Spleen (tissue), 11 donors: ENCODE results near the gene DNAJB8. TPM values are rescaled to one million over a fixed set of nuclear protein-coding genes. Genes with fewer than 3 reads are reported as not detected.

Source experiments
- DNase-seq: peaks from one replicate; pipeline ENCODE4 v3.0.0-alpha.2; 2020
- H3K27ac ChIP-seq, 8 donors: fragments of 200-600 bp; sonication (generic) in 7 of 8; 1 replicate in 4 of 8; 2 replicates in 4 of 8; pipeline versions ENCODE4 v1.5.0 to v1.8.0; 2016 to 2021; ENCODE audit warnings: inconsistent platforms in 4 of 8, mild to moderate bottlenecking in 4 of 8, moderate library complexity in 1 of 8
- H3K27me3 ChIP-seq, 7 donors: fragments of 200-600 bp; sonication (generic) in 6 of 7; replicated peaks in 1 of 7; 1 replicate in 4 of 7; 2 replicates in 3 of 7; pipeline versions ENCODE4 v1.5.0 to v1.8.0; 2016 to 2021; ENCODE audit warnings: inconsistent platforms in 3 of 7, mild to moderate bottlenecking in 1 of 7
- H3K36me3 ChIP-seq, 6 donors: fragments of 200-600 bp; sonication (generic) in 5 of 6; 1 replicate in 4 of 6; 2 replicates in 2 of 6; pipeline versions ENCODE4 v1.5.0 to v1.8.0; 2016 to 2021; ENCODE audit warnings: inconsistent platforms in 2 of 6
- H3K4me1 ChIP-seq, 6 donors: fragments of 200-600 bp; sonication (generic) in 5 of 6; 1 replicate in 3 of 6; 2 replicates in 3 of 6; pipeline versions ENCODE4 v1.5.0 to v1.8.0; 2016 to 2021; ENCODE audit warnings: inconsistent platforms in 3 of 6
- H3K4me3 ChIP-seq, 8 donors: fragments of 200-600 bp; sonication (generic) in 7 of 8; 1 replicate in 4 of 8; 2 replicates in 4 of 8; pipeline versions ENCODE4 v1.5.0 to v1.8.0; 2016 to 2021; ENCODE audit warnings: inconsistent platforms in 4 of 8, mild to moderate bottlenecking in 4 of 8, moderate library complexity in 2 of 8
- H3K9me3 ChIP-seq, 8 donors: fragments of 200-600 bp; sonication (generic) in 7 of 8; 1 replicate in 4 of 8; 2 replicates in 4 of 8; pipeline versions ENCODE4 v1.5.0 to v1.8.0; 2016 to 2021; ENCODE audit warnings: inconsistent platforms in 4 of 8
- CTCF ChIP-seq, 11 experiments: fragments of 200-600 bp in 7 of 11; fragments of 450-650 bp in 4 of 11; sonication (generic) in 4 of 11; IDR thresholded peaks in 8 of 11; conservative IDR thresholded peaks in 3 of 11; 1 replicate in 7 of 11; 2 replicates in 4 of 11; pipeline versions ENCODE4 v1.4.0 to v1.8.0; 2016 to 2021; ENCODE audit warnings: antibody characterized with exemption in 11 of 11, inconsistent platforms in 4 of 11, mild to moderate bottlenecking in 1 of 11
- POLR2A ChIP-seq, 3 donors: fragments of 450-650 bp; IDR thresholded peaks; one replicate each; pipeline ENCODE4 v1.5.1; 2017; ENCODE audit warnings: antibody characterized with exemption in 3 of 3, mild to moderate bottlenecking in 1 of 3
- POLR2AphosphoS5 ChIP-seq, 3 donors: sonication (generic); formaldehyde crosslinking; IDR thresholded peaks; one replicate each; pipeline ENCODE4 v1.5.1; 2017; ENCODE audit warnings: antibody characterized with exemption in 3 of 3
- WGBS, 5 donors: extraction: QIAGEN DNeasy Blood & Tissue Kit in 3 of 5; methylation state at CpG; one replicate each; pipeline versions ENCODE4 v1.1.5 to v1.1.7; 2013 to 2018; 5-methylcytosine and 5-hydroxymethylcytosine counted together
- intact Hi-C: fragments of 100-400 bp; cut with DNase I; formaldehyde crosslinking; loops from one replicate; pipeline ENCODE4 v1.15.0; 2023; ENCODE audit warnings: low total_unique reads
- polyA plus RNA-seq, 3 donors: library from polyadenylated mRNA; stranded (reverse); fragments of 200-250 nt; gene quantifications; one replicate each; pipeline ENCODE4 v1.2.1, GENCODE V29; 2013
- total RNA-seq, 7 donors: library from RNA; depleted of rRNA in 3 of 7; stranded (reverse); fragments of >200 nt in 3 of 7; fragmentation: NEBNext Ultra II Directional in 4 of 7; extraction: Animal tissue kit (Norgen Biotek cat#: 25700) in 4 of 7; gene quantifications; one replicate each; pipeline versions ENCODE4 v1.1.0 to v1.2.1, GENCODE V29; 2016 to 2021
- donor health status: healthy with polysubstance abuse.
- donor health status: DM: no; HTN: no; CAD: no; lungs with moderate emphysema.
- donor health status: DM: no; HTN: no; CAD: no.
- donor health status: Bipolar disorder and iron deficiency.
- donor health status: healthy.
- donor health status: DM: no; HTN: no; CAD: no.
- donor health status: DM: yes; HTN: yes; CAD: no.

The DNAJB8 gene
- total and polyA plus RNA-seq, 10 donors: not detected

DNA sequence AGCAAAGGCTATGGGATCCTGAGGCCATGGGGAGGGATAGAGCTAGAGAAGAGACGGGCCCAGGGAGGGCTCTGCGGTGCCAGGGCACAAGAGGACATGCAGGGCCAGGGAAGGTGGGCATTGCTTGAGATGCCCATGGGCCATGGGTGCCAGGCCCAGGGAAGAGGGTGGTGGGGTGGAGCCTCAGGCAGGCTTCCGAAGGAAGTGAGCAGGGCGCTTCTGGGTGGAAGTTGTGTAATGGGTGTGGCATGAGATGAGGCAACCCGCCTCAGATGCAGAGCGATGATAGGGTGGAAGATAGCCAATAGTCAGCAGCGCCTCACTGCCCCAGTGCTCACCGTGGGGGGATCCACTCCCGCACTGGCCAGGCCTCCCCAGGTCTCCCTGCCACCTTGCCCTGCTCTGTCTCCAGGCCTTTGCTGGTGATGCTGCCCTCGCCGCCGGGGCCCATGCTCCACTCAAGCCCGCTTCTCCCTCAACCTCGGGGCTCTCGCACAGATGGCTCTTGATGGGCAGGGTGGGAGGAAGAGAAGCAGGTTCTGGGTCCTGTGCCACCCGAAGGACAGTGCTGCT lies 51.4 kb downstream of the DNAJB8 start:
- no peak for DNase-seq

DNA sequence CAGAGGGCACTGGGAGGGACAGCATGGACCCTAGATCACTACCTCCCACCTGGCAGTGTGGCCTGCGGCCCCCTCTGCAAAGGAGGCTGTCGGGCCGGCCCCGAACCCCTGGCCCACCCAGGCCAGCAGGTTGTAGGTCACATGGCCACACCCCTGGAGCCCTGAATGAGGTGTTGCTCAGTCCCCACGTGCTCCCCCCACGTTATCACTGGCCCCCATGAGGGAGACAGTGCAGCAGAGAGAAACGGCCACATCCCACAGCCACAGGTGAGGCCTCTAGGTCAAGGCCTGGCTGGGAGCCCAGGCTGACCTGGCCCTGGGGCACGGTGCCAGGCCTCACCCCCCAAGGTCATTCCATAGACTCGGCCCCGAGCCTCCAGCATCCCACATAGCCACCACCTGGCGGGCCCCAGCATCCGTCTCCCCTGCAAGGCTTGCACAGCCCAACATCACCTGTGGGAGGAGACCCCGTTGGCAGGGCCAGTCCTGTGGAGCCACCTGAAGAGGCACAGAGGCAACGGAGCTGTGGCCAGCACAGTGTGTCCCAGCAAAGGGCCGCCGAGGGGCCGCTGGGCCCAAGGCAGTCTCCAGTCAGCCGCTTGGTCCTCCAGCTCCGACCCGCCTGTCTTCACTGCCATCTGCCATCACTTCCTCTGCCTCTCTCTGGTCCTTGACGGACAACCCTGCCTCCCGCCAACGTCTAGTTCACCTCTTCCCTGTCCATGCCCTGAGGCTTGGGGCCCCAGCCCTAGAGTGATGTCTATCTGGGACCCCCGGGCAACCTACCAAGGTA lies 53.1 kb downstream of the DNAJB8 start:
- no peak overlapping the region for H3K4me3 ChIP-seq
- intact Hi-C loops: no loop called here
- H3K27me3 ChIP-seq: no peaks in the 10 kb centered on the region
- WGBS, 5 donors: 87 to 92% (median 89%) methylated on average over 16 to 24 of the region's 24 CpGs
- TF ChIP-seq CTCF (IDR thresholded peaks at IDR 0.05 in 8 of 11, conservative IDR thresholded peaks at IDR 0.05 in 3 of 11) (no peak), POLR2AphosphoS5 (IDR thresholded peaks at IDR 0.05) (no peak), POLR2A (IDR thresholded peaks at IDR 0.05) (no peak)
- H3K36me3 ChIP-seq: peaks cover 0 to 12% (median 0%) of the 10 kb centered on the region in 6 donors
- DNase-seq: no peak
- H3K9me3 ChIP-seq: no peaks in the 10 kb centered on the region
- peaks cover 0 to 10% (median 0%) of the 10 kb centered on the region in 6 donors for H3K4me1 ChIP-seq
- no peak overlapping the region for H3K27ac ChIP-seq

More for the DNA sequence above, 51.4 kb downstream of the DNAJB8 start:
- no peak overlapping the region for H3K27ac ChIP-seq
- H3K4me3 ChIP-seq: no peak overlapping the region
- H3K9me3 ChIP-seq: peaks cover 0 to 7% (median 0%) of the 10 kb centered on the region in 8 donors
- intact Hi-C loops: no loop called here
- no peaks in the 10 kb centered on the region for H3K4me1 ChIP-seq
- no peaks in the 10 kb centered on the region for H3K36me3 ChIP-seq
- no peaks in the 10 kb centered on the region for H3K27me3 ChIP-seq
- TF ChIP-seq POLR2AphosphoS5 (IDR thresholded peaks at IDR 0.05) (no peak), POLR2A (IDR thresholded peaks at IDR 0.05) (no peak), CTCF (IDR thresholded peaks at IDR 0.05 in 8 of 11, conservative IDR thresholded peaks at IDR 0.05 in 3 of 11) (no peak)
- 67 to 87% (median 85%) methylated on average over 9 to 16 of the region's 16 CpGs for WGBS, 5 donors

DNA sequence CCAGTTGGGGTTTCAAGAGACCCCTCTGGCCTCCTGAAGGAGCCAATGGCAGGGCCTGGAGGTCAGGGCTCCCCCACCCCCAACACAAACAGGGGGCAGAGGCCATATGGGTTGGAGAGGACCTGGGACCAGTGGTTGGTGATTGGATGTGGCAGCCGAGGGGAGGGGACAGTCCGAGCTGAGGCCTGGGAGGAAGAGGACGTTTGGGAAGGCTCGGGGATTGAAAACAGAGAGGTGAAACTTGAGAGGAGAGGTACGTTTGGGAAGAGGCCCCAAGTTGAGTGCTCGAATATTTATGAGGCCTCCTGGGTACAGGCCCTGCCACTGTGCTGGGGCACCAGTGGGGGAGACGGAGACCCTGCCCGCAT lies 53.7 kb downstream of the DNAJB8 start:
- DNase-seq: no peak
- H3K9me3 ChIP-seq: no peaks in the 10 kb centered on the region
- 82 to 92% (median 87%) methylated on average over 8 of the region's 8 CpGs for WGBS, 5 donors
- peaks cover 0 to 18% (median 0%) of the 10 kb centered on the region in 6 donors for H3K36me3 ChIP-seq
- peaks cover 0 to 10% (median 0%) of the 10 kb centered on the region in 6 donors for H3K4me1 ChIP-seq
- H3K4me3 ChIP-seq: no peak overlapping the region
- TF ChIP-seq POLR2A (IDR thresholded peaks at IDR 0.05): no peak
- TF ChIP-seq POLR2AphosphoS5 (IDR thresholded peaks at IDR 0.05): no peak
- TF ChIP-seq CTCF (IDR thresholded peaks at IDR 0.05 in 8 of 11, conservative IDR thresholded peaks at IDR 0.05 in 3 of 11): no peak
- H3K27ac ChIP-seq: no peak overlapping the region
- intact Hi-C loops: no loop called here
- no peaks in the 10 kb centered on the region for H3K27me3 ChIP-seq

Other genes with a start within 250 kb of the DNAJB8 start
- gene GATA2, start 26.3 kb upstream of the DNAJB8 start, total RNA-seq: 10 to 100 TPM; 14.4 to 28.6 (median 19.3) TPM
- gene GATA2, start 26.3 kb upstream of the DNAJB8 start, polyA plus RNA-seq: 10 to 100 TPM in 1 of 3 donors, 1 to 10 TPM in 2; 2.2 to 11.9 (median 3.4) TPM
- gene RPN1, start 183.9 kb upstream of the DNAJB8 start, total RNA-seq: 100 to 1,000 TPM; 128 to 263 (median 190) TPM
- 10 to 100 TPM; 44.9 to 78.1 (median 75.4) TPM for gene RPN1, start 183.9 kb upstream of the DNAJB8 start, polyA plus RNA-seq